ENCODE measurements around the gene GARNL3.

DNA sequence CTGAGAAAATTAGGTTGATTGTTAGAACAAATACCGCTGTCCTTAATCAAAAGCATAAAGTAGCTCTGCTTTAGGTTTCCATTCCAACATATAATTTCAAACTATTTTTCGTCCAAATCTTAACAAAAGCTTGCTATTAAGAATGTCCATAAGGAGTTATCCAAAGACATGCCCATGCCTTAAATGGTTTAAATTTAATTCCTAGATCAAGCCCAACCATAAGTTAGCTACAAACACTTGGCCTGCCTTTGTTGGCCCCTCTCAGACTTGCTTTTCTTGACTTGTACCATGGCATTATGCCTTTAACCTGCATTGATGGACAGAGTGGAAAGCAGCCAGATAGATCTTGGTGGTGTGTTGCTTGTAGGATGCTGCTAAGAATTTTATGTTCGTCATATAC is 8.8 kb downstream of the GARNL3 start:
- TF ChIP-seq, protein P1, sequence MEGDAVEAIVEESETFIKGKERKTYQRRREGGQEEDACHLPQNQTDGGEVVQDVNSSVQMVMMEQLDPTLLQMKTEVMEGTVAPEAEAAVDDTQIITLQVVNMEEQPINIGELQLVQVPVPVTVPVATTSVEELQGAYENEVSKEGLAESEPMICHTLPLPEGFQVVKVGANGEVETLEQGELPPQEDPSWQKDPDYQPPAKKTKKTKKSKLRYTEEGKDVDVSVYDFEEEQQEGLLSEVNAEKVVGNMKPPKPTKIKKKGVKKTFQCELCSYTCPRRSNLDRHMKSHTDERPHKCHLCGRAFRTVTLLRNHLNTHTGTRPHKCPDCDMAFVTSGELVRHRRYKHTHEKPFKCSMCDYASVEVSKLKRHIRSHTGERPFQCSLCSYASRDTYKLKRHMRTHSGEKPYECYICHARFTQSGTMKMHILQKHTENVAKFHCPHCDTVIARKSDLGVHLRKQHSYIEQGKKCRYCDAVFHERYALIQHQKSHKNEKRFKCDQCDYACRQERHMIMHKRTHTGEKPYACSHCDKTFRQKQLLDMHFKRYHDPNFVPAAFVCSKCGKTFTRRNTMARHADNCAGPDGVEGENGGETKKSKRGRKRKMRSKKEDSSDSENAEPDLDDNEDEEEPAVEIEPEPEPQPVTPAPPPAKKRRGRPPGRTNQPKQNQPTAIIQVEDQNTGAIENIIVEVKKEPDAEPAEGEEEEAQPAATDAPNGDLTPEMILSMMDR (IDR thresholded peaks at IDR 0.05): no peak
- TF ChIP-seq EP300 (IDR thresholded peaks at IDR 0.05): no peak
